ENCODE results near the gene HS3ST3A1.

HS3ST3A1 gene

DNA sequence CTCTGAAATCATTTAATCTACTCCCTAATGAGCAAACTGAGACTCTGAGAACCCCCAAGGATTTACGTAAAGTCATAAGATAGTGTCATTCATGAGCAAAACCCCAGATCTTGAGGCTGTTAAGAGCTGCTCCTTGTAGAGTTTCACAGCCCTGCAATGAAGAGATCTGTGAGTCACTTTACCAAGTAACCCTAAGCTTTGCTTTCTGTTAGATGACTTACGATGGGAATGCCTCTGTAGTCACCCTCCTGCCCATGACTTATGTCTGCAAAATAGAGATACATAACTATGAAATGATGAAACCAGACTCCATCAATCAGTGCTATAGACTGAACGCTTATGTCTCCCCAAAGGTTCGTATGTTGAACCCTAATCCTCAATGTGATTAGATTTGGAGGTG, 117.7 kb downstream of the HS3ST3A1 start:
- no peak for DNase-seq

DNA sequence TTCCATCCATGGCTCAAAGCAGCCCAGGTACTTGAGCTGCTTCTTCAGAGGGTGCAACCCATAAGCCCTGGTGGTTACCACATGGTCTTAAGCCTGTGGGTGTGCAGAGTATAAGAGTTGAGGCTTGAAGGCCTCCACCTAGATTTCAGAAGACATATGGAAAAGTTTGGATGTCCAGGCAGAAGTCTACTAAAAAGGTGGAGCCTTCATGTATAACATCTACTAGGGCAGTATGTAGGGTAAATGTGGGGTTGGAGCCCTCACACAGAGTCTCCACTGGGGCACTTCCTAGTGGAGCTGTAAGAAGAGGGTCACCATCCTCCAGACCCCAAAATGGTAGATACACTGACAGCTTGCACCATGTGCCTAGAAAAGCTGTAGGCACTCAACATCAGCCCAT, 120.9 kb downstream of the HS3ST3A1 start:
- no peak for DNase-seq

DNA sequence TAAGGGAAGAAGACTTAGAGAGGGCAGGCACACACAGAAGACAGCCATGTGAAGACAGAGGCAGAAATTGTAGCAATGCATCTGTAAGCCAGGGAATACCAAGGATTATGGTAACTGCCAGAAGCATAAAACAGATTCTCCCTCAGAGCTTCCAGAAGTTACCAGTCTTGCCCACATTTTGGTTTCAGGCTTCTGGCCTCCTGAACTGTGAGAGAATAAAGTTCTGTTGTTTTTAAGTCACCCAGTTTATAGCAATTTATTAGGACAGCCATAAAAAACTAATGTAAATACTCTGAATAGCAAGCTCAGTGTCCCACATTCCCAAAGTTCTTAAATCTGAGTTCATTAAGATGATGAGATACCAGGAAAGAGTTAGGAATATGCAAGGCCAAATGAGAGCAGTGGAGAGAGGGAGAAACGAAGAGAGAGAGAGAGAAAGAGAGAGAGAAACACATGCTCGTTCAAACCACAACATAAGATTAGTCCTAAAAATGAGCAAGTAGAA, 123.4 kb downstream of the HS3ST3A1 start:
- no peak for DNase-seq

DNA sequence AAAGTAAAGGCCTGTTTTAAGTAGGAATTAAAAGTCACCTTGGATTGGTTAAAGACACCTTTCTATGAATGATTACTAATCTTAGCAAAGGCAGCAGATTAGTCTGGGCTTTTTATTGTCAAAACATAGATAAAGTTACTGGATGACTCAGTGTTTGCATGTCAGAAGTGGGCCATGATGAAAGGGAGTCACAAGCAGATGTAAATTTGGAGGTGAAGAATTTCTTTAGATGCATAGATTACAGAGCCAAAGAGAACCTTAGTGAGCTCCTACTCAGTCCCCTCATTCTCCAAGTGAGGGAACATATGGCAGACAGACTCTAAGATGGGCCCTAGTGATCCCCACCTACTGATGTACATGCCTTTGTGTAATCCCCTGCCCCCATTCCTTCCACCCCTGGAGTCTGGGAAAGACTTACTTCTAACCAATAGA, 124.5 kb downstream of the HS3ST3A1 start:
- DNase-seq: no peak

DNA sequence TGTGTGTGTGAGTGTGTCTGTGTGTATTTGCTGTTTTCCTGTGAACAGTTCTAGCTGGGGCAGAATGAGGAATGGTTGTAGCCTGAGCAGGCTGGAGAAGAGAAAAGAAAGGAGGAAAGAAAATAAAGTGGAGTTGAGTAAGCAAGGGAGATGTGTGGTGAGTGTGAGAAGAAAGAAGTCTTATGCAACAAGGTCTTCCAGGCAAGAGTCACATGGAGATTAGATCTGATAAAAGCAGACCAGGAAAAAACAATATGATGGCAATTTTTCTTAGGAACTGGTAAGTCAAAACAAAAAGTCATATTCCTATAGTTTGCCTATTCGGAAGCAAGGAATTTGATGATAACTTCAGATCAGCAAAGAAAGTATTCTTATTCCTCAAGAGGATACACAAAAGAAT, 125.0 kb downstream of the HS3ST3A1 start:
- DNase-seq: no peak

DNA sequence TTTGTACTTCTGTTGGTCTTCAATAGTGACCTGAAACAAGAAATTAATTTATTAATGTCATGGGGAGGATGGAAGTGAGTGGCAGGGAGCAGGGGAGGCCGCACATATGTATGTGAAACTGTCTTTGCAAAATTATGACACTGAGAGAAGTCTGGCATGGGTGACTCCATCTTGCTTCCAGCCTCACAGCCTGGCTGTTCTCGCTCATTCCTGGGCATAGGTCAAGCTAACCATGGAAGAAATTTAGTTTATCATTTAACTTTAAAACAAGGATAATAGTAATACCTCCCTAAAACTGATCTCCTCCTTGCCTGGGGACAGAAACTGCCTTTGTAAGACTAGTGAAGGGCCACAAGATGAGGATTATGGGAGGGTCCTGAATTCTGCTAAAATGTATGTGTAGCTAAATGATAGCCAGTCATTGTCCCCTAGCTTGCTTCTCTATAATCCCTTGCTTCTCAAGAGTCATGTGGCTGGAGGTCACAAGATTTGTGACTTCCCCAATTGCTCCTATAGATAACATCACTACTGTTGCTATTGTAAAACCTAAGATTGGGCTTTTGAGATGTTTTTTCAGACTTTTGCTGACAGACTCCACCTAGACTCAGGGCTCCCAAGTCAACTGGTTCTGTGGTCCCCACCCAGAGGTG, 126.0 kb downstream of the HS3ST3A1 start:
- no peak for DNase-seq

DNA sequence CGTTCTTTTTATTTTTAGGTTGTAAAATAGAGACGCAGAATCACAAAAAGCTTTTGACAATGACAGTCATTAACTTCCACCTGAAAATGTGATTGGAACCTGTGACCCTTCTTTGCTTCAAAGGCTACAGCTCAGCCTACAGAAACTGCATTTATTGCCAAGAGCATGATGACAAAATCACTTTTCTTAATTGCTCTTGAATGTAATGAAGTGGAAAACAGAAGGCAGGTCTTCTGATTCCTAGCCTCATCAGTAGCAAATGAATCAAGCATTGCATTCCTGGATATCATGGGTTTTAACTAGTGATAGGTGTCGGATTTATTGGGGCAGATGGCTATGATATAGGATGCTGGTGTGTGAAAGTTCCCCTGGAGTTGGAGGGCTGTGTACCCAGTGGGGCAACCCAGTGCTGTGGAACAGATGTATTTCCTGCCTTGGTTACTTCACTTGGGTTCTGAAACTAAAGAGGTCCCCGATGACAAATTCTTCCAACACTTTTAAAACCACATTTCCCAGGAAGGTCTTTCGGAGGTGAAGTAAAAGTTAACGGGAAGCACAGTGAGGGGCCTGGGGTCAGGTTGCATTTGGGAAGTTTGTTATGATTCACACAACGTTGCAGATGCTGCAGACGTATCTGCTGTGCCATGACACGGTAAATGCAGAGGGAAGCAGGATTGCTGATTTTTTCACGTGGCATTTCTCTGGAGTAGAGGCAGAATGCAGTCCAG, 127.5 kb downstream of the HS3ST3A1 start:
- DNase-seq: no peak

GRCh38 chr17:13465678-13466077, 136.1 kb downstream of the HS3ST3A1 start:
- no peak for DNase-seq

DNA sequence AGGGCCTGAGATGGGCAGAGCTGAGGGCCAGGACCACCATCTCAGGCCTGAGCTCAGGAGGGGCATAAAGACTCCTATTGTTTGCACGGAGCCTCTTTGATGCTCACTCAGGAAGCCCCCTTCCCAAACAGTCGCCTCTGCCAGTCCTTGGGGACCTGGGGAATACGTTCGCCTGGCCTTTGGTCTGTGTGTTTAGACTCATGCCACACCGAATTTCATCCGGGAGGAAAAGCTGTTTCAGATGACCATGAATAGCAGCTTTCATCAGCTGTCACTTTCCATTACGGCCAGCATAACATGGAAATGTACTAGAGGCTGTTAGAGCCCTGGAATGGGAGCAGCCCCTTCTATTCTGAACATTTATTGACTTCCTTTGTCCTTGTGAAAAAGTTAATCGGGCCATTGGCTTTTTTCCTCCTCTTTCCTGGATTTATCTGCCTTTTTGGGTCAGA, 139.0 kb downstream of the HS3ST3A1 start:
- DNase-seq: no peak

DNA sequence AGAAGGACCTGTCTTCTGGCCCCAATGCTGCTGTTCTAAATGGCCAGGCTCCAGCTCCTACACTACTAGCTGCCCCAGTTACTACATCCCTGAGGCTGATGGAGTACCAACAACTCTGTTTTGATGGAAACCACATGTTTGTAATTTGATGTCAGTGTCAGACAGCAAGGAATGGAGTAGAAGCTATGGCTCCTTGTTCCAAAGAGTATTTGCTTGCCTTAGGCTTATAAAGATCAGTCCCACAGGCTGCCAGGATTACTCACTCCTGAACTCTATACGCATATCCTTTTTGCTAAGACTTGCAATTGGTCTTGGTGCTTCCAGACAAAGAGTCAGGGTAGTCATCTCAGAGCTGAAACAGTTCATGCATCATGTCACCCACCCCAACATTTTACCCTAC, 139.6 kb downstream of the HS3ST3A1 start:
- no peak for DNase-seq

DNA sequence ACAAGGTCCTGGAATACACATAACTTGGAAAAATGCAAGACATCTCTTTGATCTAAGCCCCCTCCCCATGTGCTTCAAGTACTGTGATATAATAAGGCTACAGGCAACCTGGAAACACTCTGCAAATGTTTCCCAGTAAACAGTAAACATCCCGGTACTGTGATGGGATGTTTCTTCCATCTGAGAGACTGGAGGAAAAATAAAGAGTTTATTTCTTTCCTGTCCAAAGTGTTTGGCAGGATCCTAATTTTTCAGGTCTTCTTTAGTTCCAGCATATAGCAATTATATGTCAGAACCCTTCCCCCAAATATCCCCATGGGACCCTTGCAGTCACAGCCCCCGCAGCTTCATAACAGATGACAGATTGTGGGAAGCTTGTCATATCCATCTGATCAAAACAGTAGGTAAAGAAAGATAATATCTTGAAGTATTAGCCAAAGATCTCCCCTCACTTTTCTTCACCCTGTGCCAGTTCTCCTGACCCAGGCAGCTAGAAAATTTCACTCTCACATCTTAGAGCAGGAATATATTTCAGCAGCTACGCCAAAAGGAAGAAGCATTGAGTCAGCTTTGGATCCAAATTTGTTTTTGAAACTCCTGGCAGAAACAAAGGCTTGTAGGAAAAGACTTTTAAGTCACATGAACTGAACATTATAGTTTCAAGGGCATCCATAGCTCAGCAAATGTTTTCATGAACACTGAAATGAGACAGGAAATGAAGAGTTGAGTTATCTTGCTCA, 141.3 kb downstream of the HS3ST3A1 start:
- no peak for DNase-seq

- DNase-seq: no peak
Observed at GRCh38 chr17:13457783-13458182, 143.9 kb downstream of the HS3ST3A1 start.
